AG08395 (cell line): ENCODE measurements around the gene GNE.
"Not testable (repeated sequence)": the region's sequence is repeated elsewhere in the genome, so short reads cannot be mapped to it uniquely, and the experiment has no call there.

Source experiments
- DNase-seq: peaks from one replicate; pipeline ENCODE4 v3.0.0; 2012; ENCODE audit warnings: mixed read lengths, low spot score

The GNE gene, protein sequence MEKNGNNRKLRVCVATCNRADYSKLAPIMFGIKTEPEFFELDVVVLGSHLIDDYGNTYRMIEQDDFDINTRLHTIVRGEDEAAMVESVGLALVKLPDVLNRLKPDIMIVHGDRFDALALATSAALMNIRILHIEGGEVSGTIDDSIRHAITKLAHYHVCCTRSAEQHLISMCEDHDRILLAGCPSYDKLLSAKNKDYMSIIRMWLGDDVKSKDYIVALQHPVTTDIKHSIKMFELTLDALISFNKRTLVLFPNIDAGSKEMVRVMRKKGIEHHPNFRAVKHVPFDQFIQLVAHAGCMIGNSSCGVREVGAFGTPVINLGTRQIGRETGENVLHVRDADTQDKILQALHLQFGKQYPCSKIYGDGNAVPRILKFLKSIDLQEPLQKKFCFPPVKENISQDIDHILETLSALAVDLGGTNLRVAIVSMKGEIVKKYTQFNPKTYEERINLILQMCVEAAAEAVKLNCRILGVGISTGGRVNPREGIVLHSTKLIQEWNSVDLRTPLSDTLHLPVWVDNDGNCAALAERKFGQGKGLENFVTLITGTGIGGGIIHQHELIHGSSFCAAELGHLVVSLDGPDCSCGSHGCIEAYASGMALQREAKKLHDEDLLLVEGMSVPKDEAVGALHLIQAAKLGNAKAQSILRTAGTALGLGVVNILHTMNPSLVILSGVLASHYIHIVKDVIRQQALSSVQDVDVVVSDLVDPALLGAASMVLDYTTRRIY

GRCh38 chr9:36258208-36258995 lies at the start of gene GNE:
Gene GNE (minus strand): TSS chr9:36258448. CDS start chr9:36249355, 9,093 bp downstream.
- DNase-seq = peak; percentile 97

- DNase-seq = no peak
Measured at GRCh38 chr9:36306471-36307306, 48.4 kb upstream of the GNE start.

DNA sequence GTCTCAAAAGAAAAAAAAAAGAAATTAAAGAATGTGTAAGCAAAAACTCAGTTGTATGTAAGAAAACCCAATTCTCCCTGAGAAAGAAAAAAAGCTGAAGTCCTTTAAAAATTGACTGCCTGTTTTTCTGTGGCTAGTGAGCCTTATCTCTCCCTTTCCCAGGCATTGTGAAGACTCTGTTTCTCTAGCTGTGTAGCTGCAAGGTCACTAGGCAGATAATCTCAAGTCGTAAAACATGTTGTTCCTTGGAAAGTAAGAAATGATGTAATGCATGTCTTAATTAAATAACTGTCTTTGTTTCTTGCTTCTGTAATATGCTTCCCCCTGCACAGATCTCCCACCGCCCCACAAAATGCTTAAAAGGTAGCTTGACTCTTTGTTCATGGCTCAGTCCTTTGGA lies 46.1 kb upstream of the GNE start:
- not testable (repeated sequence) for DNase-seq

DNA sequence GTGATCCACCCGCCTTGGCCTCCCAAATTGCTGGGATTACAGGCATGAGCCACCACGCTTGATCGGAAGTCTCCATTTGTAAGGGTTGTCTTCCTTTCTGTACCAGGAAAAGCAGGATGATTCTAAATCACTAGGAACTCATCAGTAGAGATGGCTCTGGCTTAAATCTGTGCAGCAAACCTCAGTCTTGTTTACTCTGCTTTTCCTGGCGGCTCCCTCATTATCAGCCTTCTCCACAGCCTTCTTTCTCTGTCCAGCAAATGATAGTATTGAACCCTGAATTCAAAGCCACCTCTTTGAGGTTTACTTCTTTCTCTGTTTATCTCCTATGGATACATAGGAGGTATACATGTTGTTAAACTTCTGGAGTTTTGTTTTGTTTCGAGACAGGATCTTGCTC lies 43.0 kb upstream of the GNE start:
- no peak for DNase-seq

GRCh38 chr9:36298566-36298965 lies 40.3 kb upstream of the GNE start:
- DNase-seq = peak; percentile 78

DNA sequence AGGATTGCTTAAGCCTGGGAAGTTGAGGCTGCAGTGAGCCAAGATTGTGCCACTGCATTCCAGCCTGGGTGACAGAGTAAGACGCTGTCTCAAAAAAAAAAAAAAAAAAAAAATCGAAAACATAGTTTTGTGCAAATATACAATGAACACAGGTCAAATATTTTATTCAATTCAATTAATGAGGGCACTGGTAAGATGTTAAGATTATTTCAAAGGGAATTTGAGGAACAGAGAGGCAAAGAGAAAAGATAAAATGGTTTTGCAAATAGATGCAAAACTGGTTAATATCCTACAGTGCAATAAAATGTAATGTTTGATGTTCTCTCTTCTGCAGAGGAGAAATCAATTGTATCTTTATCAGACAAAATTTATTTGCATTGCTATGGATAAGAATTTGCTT lies 39.5 kb upstream of the GNE start:
- DNase-seq = no peak

DNA sequence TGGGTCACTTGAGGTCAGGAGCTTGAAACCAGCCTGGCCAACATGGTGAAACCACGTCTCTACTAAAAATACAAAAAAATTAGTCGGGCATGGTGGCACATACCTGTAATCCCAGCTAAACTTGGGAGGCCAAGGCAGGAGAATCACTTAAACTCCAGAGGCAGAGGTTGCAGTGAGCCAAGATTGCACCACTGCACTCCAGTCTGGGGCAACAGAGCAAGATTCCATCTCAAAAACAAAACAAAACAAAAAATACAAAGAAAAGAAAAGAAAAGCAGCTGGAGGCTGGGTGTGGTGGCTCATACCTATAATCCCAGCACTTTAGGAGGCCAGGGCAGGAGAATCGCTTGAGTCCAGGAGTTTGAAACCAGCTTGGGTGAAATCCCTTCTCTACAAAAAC lies 36.7 kb upstream of the GNE start:
- not testable (repeated sequence) for DNase-seq

- DNase-seq = no peak
Measured at GRCh38 chr9:36293918-36294317, 35.7 kb upstream of the GNE start.

DNA sequence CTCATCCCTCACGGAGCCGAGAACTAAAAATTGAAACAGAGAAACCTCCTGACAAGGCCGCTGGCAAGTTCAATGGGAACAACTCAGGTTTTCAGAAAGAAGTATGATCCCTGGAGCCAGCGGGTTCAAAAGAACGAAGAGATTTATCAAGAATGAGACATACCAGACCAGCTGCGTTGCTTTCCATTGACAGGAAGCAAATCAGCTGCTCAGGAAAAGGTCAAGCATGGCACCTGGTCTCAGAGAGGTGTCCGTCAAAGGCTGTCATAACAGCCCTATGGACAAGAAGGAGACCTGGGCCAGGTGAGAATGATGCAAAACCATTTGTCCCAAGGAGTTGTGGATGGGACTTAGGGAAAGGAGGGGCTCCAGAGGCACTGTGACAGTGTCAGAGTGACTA lies 34.9 kb upstream of the GNE start:
- no peak for DNase-seq

- DNase-seq = no peak
Measured at GRCh38 chr9:36292641-36293040, 34.4 kb upstream of the GNE start.

- no peak for DNase-seq
Measured at GRCh38 chr9:36290996-36291395, 32.7 kb upstream of the GNE start.

DNA sequence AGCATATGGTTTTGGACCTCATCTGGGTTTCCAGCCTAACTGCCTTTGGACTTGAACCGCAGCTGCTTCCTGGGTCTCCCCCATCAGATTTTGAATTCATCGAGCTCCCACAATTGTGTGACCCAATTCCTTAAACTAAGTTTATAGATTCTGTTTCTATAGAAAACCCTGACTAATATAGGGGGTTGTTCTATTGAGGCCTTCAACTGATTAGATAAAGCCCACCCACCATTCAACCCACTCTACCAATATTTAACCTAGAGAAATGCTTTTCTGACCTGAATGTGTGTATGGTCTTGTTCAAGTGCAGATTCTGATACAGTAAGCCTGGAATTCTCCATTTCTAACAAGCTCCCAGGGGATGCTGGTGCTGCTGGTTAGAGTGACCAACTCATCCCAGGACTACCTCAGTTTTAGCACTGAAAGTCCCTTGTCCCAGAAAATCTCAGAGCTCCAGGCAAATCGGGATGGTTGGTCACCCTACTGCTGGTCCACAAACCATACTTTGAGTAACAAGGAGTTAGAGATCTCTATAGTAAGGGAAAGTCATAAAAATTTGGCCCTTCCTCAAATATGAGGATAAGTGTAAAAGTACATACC lies 31.7 kb upstream of the GNE start:
- no peak for DNase-seq

DNA sequence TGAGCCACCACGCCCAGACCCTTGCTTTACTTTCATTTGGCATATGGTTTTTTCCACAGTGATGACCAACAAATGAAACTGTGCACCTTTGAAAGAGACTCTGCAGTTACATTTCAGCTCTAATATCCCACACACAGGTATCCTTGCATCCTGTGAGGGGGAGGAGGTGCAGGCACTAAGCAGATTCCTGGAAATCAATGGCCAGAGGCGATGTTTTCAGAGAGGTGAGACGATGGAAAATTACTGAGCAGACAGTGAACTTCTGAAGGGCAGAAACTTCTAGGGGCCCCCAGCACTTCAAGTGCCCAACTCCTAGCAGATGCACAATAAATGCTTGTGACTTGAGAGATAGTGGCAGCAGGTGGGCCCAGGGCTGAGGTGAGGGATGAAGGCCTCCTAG lies 29.8 kb upstream of the GNE start:
- DNase-seq = no peak

DNA sequence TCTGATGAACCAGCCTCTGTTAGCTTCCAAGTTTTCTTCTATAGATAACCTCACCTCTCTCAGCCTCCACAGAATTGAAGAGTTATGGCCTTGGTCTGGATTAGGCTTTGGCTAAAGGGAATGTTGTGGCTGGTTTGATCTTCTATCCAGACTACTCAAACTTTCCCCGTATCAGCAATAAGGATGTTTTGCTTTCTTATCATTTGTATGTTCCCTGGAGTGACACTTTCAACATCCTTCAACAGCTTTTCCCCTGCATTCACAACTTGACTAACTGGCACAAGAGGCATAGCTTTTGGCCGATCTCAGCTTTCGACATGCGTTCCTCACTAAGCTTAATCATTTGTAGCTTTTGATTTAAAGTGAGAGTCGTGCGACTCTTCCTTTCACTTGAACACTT lies 28.1 kb upstream of the GNE start:
- DNase-seq = no peak

- DNase-seq = no peak
Measured at GRCh38 chr9:36284226-36284625, 26.0 kb upstream of the GNE start.

DNA sequence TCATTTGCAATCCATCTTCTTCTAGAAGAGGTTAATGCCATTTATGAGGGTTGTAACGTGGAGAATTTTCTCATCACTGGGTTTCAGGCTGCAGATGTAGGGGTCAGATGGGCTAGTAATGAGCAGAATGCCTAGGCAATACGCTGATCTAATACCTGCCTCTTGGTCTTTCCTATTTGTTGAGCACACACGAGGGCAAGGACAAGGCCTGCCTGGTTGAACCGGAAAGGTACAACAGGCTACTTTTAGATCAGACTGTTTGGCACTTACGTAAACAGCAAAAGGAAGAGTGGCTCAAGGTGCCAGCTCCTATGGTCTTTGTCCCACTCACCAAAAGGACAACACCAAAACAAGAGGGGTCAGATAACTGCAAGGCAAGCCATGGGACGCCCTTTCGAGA lies 24.0 kb upstream of the GNE start:
- no peak for DNase-seq

GRCh38 chr9:36280989-36281388 lies 22.7 kb upstream of the GNE start:
- DNase-seq = no peak

DNA sequence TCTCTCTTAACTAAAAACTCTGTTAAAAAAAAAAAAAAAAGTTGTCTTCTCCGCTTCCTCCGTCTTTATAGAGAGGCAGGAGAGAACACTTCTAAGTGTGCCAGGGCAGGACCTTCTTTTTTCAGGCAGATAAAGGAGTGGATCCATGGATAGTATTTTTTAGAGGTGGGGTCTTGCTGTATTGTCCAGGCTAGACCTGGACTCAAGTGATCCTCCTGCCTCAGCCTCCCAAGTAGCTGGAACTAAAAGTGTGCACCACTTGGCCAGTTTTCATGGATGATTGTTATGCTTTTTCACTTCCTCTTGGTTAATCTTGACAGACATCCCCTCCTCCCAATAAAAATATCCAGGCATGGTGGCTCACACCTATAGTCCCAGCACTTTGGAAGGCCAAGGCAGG lies 20.0 kb upstream of the GNE start:
- no peak for DNase-seq

DNA sequence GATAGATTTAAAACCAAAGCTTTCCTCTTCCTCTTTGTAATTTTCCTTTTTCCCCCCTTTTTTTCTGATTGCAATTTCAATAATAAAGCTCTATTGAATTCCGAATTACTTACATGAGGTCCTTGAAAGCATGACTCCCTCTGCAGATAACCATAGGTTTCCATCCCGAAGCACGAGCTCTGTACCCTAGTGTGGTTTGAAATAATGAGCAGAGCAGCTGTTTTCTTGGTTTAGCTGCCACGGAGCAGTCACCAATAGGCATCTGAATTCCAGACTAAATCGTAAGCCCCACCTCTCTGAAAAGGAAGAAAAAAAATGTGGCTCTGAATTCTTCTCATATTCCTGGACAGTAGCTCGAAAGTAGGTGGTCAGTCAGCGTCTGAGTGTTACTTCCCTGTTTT lies 18.5 kb upstream of the GNE start:
- DNase-seq = peak; percentile 87

DNA sequence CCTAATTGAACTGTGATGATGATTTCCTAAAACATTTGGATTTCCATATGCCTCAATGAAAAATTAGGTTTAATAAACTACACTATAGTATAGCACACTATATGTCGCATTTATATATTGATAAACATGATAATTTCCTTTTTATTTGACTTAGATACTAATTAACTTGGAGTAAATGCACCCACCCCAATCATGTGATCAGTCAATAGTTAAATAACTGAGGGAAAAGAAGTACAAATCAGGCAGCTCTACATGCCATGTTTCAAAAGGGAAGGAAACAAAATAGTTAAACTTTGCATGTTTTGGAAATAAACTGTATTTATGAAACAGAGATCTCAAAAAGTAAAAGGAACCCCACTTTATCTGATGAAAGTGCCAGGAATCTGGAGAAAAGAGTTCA lies 18.0 kb upstream of the GNE start:
- no peak for DNase-seq

DNA sequence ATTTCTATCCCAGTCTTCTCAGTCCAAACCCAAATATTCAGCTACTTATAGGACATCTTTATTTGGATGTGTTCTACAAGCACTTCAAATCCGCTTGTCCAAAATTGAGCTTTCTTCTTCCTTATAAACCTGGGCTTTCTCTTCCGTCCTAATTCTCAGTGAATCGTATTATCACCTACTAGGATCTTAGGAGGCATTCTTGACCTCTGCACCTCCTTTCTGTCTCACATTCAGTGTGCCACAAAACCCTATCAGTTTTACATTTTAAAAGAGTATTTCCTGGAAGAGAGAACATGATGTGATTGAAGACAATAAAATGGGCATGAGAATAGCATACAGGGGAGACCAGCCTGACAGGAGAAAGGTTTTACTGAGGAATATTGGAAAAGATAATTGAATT lies 16.8 kb upstream of the GNE start:
- DNase-seq = no peak
